ENCODE measurements around the gene SPTLC3. TPM values are rescaled to one million over a fixed set of nuclear protein-coding genes. Genes with fewer than 3 reads are reported as not detected.

Gene SPTLC3
- total RNA-seq, 4 donors from 2014 or later, result 9.2 to 17.1 (median 13.9) TPM

DNA sequence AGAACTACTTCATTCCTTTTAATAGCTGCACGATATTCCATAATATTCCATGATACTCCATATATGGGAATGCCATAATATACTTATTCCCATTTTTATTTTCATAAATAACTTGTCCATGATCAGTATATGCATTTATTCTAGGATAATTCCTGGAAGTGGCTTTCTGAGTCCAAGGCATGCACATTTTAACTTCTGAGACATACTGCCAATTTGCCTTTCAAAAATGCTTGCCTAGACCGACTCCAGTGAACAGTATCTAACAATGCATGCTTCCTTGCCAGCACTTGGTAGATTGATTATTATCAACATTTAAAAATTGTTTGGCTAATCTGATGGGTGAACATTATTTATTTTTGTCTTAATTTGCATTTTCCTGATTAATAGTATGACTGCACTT, 54.0 kb downstream of the SPTLC3 start:
- Histone ChIP-seq H3K4me1 (no peaks in the 10 kb centered on the region), H3K36me3 (no peaks in the 10 kb centered on the region), H3K9me3 (peaks cover 0 to 8% (median 0%) of the 10 kb centered on the region in 4 donors), H3K27me3 (no peaks in the 10 kb centered on the region), H3K27ac (no peak overlapping the region), H3K4me3 (no peak overlapping the region)
- WGBS, 2 donors, result 54 to 61% methylated on average over 2 of the region's 2 CpGs
- TF ChIP-seq POLR2A (IDR thresholded peaks at IDR 0.05) (no peak), EP300 (IDR thresholded peaks at IDR 0.05) (no peak), CTCF (IDR thresholded peaks at IDR 0.05) (no peak)
- DNase-seq (ENCODE audit: low spot score in 2 of 2), result no peak

DNA sequence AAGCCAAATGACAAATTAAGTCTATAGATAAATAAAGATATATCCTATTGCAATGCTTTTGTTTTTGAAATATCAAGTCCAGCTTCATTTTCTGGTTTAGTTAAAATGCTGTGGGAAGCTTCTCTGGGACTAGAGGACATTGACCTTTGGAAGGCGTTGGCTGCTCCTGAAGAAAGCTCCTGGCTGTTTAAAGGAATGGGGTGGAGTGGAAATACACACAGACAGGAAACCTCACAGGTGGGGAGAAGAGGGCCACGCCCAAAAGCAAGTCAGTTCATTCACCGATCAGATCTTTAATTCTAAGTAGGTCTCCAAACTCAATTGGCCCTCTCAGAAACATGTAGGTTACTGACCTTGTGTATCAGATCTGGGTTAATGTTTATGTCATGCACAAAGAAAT, 59.6 kb downstream of the SPTLC3 start:
- Histone ChIP-seq H3K4me3 (no peak overlapping the region), H3K36me3 (no peaks in the 10 kb centered on the region), H3K27ac (no peak overlapping the region), H3K9me3 (peaks cover 0 to 8% (median 0%) of the 10 kb centered on the region in 4 donors), H3K27me3 (no peaks in the 10 kb centered on the region), H3K4me1 (no peaks in the 10 kb centered on the region)
- WGBS, 2 donors, result 64 to 72% methylated on average over 3 of the region's 3 CpGs
- TF ChIP-seq POLR2A (IDR thresholded peaks at IDR 0.05) (no peak), CTCF (IDR thresholded peaks at IDR 0.05) (no peak), EP300 (IDR thresholded peaks at IDR 0.05) (no peak)
- no peak for DNase-seq (ENCODE audit: low spot score in 2 of 2)

DNA sequence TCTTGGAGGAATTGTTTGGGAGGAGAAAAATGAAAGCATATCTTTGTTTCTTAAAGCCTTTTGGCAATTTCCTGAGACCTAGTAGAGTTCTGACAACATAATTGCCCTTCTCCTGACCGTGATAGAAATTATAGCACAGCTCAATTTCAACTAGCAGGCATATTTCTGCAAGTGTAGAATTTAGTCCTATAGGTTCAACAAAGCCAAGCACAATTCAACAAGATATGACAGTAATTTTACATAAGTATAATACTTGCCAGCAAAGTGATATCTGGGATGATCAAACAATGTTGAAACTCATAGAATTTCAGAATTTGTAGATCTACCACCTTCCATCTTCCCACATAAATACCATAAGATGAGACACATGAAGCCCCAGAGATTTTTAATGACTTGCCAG, 73.1 kb downstream of the SPTLC3 start:
- DNase-seq (ENCODE audit: low spot score in 2 of 2), result no peak
- no peaks in the 10 kb centered on the region for H3K27me3 ChIP-seq
- no peak for TF ChIP-seq POLR2A (IDR thresholded peaks at IDR 0.05)
- no peak for TF ChIP-seq CTCF (IDR thresholded peaks at IDR 0.05)
- no peak for TF ChIP-seq EP300 (IDR thresholded peaks at IDR 0.05)
- WGBS, 2 donors, result 63 to 71% methylated on average over 1 of the region's 1 CpG
- H3K36me3 ChIP-seq, result no peaks in the 10 kb centered on the region
- no peaks in the 10 kb centered on the region for H3K9me3 ChIP-seq
- no peak overlapping the region for H3K4me3 ChIP-seq
- no peaks in the 10 kb centered on the region for H3K4me1 ChIP-seq
- H3K27ac ChIP-seq, result no peak overlapping the region

DNA sequence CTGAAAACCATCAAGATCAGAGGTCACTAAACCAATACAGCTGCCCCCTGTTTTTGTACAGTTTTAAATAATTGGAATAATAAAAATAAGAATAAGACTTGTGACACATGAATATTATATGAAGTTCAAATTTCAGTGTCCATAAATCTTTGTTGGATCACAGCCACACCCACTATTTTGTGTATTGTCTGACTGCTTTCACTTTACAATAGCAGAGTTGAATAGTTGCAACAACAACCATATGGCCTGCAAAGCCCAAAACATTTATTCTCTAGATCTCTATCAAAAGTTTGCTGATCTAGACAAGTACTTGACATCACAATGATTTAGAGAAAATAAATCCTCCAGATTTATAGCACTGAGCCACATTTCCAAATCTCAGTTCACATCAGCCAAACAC, 73.6 kb downstream of the SPTLC3 start:
- H3K9me3 ChIP-seq, result no peaks in the 10 kb centered on the region
- no peak overlapping the region for H3K4me3 ChIP-seq
- H3K4me1 ChIP-seq, result no peaks in the 10 kb centered on the region
- no peak overlapping the region for H3K27ac ChIP-seq
- no peak for DNase-seq (ENCODE audit: low spot score in 2 of 2)
- no peaks in the 10 kb centered on the region for H3K27me3 ChIP-seq
- TF ChIP-seq POLR2A (IDR thresholded peaks at IDR 0.05) (no peak), CTCF (IDR thresholded peaks at IDR 0.05) (no peak), EP300 (IDR thresholded peaks at IDR 0.05) (no peak)
- no peaks in the 10 kb centered on the region for H3K36me3 ChIP-seq

GRCh38 chr20:13085275-13085674, 76.5 kb downstream of the SPTLC3 start:
- H3K27me3 ChIP-seq, result no peaks in the 10 kb centered on the region
- 67% methylated on average over 3 of the region's 3 CpGs for WGBS, 2 donors

More at GRCh38 chr20:13085275-13085674, 76.5 kb downstream of the SPTLC3 start:
- no peaks in the 10 kb centered on the region for H3K9me3 ChIP-seq
- no peak overlapping the region for H3K4me3 ChIP-seq
- no peak for DNase-seq (ENCODE audit: low spot score in 2 of 2)
- TF ChIP-seq POLR2A (IDR thresholded peaks at IDR 0.05) (no peak), CTCF (IDR thresholded peaks at IDR 0.05) (no peak), EP300 (IDR thresholded peaks at IDR 0.05) (no peak)
- no peak overlapping the region for H3K27ac ChIP-seq
- H3K4me1 ChIP-seq, result no peaks in the 10 kb centered on the region
- no peaks in the 10 kb centered on the region for H3K36me3 ChIP-seq

Data from tibial nerve (tissue), 4 donors.